GM20431 (cell line): ENCODE measurements around the gene RGMA.

Experiments
- in situ Hi-C: fragments of 300-500 bp; cut with MseI, MboI; formaldehyde crosslinking; loops from one replicate; pipeline ENCODE4 v1.15.0; 2020; ENCODE audit warnings: low sequenced_read_pairs; ENCODE audit not compliant: unreplicated experiment

Gene RGMA

DNA sequence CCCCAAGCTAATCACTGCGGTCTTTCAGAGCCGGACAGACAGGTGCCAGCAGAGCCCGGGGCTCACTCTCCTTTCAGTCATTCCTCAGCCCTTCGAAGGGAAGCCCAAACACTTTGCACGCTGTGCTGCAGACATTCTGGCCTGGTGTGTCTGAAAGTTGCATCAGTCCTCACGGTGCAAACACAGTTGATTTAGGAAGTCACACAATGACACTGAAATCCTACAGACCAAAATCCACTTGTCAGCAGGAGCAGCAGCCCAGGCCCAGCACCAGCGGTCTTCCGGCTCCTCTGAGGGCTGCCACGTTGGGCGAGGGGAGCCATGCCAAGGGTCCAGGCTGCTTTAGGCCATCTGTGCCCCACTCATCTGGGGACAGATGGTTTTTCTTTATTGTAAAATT, 61.6 kb downstream of the RGMA start:
- in situ Hi-C loops, result loop anchor here (25.0 kb wide), 1 partner anchor 1085 kb away; no protein-coding TSS in a partner anchor

DNA sequence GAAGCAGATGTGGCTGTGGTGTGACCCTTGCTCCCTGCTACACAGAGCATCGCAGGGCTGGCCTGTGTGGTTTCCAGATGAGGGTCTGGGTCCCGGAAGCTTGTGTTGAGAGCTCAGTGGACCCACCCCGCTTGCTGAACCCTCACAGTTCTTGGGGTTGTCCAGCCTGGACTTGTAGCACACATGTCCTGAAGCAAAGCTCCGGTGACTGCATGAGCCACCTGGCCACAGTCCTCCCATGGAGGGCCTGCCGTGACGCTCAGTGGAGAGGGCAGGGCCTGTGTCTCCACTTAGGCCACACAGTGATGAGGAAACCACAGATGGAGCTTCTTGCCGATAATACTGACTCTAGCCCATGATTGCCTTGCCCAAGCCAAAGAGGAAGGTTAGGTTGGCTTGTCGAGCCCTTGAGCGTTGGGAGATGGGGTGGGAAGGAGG, 62.6 kb downstream of the RGMA start:
- in situ Hi-C loops, result loop anchor here (25.0 kb wide), 1 partner anchor 1086 kb away; no protein-coding TSS in a partner anchor

DNA sequence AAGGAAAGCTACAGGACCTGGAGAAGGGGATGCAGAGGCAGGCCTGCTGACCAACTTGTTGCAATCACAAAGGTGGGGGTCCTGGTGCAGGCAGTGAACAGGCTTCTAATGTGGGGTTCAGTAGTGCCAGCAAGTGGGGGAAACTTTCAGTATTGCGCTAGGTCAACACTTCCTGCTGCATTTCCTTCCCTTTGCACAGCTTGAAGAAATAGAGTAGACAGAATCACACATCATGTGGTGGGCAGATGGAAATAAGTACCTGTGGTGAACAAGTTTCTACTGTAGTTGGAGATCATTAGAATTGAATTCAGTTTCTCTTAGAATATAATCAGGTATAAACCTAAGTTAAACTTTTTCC, 63.4 kb downstream of the RGMA start:
- in situ Hi-C loops, result loop anchor here (25.0 kb wide), 1 partner anchor 1087 kb away; no protein-coding TSS in a partner anchor

DNA sequence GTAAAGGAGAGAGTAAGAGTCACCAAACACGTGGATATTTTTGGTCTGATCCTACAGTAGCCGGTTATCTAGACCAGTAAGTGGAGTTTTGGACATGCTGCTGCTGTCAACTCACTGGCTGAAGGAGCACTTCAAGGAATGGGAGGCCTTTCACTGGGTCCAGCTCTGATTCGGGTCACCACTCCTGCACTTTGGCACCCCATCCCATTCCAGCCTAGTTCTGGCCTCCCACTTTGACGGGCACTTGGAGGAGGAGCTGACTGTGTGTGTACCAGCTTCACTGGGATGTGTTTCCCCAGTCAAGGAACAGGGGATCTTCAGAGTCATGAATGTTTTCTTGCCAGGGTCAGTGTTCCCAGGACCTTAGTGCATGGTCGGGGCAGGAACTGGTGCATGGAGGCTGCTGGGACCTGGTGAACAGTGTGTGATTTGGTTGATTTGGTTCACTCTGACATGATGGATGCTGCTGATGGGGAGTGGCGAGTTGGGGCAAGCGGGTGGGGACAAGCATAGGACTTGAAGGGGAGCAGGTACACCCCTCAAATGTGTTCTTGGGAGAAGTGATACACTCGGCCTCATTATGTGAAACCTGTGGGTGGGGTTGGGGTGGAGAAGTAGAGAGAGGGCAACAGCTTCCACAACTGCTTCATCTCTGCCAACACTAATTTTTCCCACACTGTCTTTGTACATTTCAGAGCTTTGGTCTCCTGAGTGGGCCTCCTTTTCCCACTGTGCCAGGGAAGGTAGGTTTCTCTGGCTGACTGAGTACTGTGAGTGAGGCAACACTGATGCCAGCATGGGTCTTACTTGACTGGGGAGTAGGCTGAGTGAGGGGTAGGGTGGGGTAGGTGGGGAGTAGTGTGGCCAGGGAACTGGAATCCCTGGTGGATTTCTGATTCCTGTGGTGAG, 64.0 kb downstream of the RGMA start:
- in situ Hi-C loops, result loop anchor here (25.0 kb wide), 2 partner anchors 238 to 1087 kb away; no protein-coding TSS in a partner anchor

DNA sequence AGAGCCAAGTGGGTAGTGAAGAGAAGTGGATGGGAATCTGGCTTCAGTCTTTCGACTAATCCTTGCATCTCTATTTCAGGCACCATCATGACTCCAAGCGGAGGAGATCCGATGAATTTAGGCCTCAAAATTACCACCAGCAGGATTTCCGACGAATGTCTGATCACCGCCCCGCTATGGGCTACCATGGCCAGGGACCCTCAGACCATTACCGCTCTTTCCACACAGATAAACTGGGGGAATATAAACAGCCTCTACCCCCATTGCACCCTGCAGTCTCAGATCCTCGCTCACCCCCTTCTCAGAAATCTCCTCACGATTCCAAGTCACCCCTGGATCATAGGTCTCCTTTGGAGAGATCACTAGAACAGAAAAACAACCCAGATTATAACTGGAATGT, 64.7 kb downstream of the RGMA start:
- in situ Hi-C loops, result loop anchor here (25.0 kb wide), 1 partner anchor 237 kb away; no protein-coding TSS in a partner anchor

DNA sequence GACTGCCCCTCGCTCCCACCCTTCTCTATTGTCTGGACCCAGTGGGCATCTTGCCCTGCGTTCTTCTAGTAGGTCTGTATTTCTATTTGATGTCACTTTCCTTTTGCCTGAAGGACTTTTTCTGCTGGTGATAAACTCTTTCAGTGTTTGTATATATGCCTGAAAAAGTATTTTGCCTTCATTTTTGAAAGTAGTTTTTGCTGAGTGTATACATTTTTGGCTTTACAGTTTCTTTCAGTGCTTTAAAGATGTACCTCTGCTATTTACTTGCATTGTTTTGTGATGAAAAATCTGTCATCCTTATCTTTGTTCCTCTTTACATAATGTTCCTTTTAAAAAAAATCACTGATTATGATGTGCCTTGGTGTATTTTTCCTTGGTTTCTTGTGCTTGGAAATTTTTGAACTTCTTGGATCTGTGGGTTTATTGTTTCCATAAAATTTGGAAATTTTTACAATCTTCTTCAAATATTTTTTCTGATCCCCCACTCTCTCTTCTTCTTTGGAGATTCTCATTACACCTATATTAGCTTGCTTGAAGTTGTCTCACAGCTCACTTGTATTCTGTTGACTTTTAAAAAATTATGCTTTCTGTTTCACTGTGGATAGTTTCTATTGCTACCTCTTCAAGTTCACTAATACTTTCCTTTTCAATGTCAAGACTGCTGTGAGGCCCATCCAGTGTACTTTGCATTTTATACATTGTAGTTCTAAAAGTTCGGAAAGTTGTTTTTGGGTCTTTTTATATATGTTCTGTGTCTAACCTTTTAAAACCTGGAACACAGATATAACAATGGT, 67.8 kb downstream of the RGMA start:
- in situ Hi-C loops, result loop anchor here (25.0 kb wide), 1 partner anchor 234 kb away; no protein-coding TSS in a partner anchor

DNA sequence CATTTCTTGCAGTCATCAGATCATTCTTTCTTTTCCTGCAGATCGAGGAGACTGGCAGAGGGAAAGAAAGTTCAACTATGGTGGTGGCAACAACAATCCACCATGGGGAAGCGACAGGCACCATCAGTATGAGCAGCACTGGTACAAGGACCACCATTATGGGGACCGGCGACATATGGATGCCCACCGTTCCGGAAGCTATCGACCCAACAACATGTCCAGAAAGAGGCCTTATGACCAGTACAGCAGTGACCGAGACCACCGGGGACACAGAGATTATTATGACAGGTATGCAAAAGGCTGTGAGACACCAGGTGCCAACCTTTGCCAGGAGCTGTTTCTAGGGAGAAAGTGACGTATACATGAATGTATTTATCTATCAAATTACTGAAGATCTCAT, 69.0 kb downstream of the RGMA start:
- in situ Hi-C loops, result loop anchor here (25.0 kb wide), 1 partner anchor 233 kb away; no protein-coding TSS in a partner anchor

DNA sequence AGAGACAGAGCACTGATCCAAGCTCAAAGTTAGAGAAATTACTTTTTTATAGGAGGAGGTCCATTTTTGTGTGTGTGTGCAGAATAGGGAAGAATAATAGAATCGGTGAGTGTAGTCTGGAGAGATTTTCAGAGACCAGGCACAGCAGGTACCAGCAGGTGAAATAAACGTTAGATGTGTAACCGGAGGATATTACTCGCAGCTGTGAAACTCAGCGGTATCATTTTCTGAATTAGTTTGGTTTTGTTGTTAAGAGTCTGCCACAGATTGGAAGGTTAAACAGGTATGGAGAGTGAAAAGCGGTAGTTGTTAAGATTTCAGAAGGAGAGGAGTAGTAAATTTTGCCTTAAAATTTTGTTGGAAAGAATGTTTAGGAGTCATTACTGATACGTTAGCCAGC, 69.9 kb downstream of the RGMA start:
- in situ Hi-C loops, result loop anchor here (25.0 kb wide), 1 partner anchor 232 kb away; no protein-coding TSS in a partner anchor

DNA sequence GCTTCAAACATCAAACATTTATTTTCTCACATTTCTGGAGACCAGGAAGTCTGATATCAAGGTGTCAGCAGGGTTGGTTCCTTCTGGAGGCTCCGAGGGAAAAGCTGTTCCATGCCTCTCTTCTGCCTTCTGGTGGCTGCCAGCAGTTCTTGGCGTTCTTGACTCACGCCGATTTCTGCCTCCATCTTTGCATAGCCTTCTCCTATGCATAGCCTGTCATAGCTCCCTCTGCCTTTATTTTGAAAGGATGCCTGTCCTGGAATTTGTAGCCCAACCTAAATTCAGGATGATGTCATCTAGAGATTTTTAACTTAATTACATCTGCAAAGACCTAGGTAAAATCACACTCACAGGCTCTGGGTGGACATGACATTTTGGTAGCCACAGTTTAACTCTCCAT, 70.4 kb downstream of the RGMA start:
- in situ Hi-C loops, result loop anchor here (25.0 kb wide), 1 partner anchor 231 kb away; no protein-coding TSS in a partner anchor

DNA sequence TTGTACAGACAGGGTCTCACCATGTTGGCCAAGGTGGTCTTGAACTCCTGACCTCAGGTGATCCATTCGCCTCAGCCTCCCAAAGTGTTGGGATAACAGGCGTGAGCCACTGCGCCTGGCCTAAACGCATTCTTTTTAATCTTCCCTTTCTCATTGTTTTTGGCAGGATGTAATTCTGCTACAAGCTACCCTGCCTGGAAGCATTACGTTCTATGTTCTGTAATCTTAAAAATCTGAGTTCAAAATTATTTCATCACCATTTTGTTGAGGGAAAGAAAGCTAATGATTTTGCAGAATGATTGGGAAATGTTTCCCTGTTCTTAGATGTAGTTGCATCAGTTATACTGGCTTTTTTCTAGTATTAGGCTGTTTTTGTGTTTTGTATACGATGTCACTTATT, 71.5 kb downstream of the RGMA start:
- in situ Hi-C loops, result loop anchor here (25.0 kb wide), 1 partner anchor 230 kb away; no protein-coding TSS in a partner anchor

DNA sequence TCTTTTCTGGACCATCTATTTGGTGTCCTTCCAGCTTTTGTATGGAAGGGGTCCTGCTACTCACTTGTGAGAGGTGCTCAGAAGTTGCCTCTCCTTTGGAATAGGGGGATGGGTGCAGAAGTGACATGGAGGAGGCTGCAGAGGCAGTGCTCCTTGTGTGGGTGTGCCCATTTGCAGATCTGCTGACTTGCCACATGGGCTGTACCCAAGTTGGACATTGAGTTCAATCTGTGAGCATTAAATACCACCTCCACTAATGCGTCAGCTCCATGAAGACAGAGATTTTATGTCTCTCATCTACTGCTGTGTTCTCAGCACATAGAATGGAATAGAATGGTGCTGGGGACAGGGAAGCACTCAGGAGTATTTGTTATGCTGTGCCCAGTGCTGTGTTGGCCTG, 76.2 kb downstream of the RGMA start:
- in situ Hi-C loops, result loop anchor here (25.0 kb wide), 1 partner anchor 225 kb away; no protein-coding TSS in a partner anchor

DNA sequence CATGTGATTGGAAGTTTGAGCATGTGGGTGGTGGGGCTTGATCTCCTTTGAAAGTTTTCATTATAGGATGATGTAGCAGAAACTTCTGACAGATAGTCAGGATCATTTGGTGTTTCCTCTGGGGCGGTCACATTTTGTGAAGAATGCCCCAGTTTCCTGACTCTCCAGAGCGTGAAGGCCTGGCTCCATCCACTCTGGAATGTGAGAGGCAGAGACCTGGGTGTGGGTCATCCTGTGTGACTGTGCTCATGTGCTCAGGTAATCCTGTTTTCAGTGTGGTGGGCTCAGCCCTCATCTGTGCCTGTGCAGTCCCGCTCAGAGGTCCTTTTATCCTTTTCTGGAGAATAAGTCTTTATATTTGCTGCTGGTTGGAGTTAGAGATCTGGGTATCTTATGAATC, 81.0 kb downstream of the RGMA start:
- in situ Hi-C loops, result loop anchor here (25.0 kb wide), 1 partner anchor 221 kb away; no protein-coding TSS in a partner anchor

DNA sequence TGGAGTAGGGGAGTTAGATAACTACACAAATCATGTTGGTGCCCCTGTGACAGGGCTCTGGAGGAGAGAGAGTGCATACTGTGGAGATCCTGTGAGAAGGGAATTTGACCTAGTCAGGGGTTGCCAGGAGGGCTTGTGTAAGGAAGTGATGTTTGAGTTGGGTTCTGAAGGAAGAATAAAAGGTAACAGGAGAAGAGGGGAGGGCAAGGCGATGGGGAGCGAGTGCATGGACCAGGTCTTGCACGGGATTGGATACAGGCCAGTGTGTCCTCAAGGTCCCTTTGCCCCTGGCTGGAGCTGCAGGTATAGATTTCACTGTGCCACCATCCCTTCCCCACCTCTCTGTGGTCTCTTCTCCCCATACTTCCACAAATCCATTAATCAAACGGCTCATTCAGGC, 83.9 kb downstream of the RGMA start:
- in situ Hi-C loops, result loop anchor here (25.0 kb wide), 1 partner anchor 218 kb away; no protein-coding TSS in a partner anchor

DNA sequence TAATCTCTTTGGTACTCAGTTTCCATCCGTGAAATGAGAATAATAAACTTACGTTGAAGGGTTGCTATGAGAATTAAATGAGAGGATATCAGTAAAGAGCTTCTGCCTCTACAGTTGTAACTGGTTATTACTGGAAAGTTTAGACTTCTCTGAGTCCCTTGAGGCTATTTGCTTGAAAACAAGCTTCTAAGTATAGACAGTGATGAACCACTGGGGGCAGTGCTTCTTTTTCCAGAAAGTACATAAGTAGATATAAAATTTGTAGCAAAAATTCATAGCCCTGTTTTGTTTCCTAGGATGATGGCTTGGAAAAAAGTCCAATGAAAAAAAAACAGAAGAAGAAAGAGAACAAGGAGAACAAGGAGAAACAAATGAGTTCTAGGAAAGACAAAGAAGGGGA, 87.1 kb downstream of the RGMA start:
- in situ Hi-C loops, result loop anchor here (25.0 kb wide), 1 partner anchor 215 kb away; no protein-coding TSS in a partner anchor

DNA sequence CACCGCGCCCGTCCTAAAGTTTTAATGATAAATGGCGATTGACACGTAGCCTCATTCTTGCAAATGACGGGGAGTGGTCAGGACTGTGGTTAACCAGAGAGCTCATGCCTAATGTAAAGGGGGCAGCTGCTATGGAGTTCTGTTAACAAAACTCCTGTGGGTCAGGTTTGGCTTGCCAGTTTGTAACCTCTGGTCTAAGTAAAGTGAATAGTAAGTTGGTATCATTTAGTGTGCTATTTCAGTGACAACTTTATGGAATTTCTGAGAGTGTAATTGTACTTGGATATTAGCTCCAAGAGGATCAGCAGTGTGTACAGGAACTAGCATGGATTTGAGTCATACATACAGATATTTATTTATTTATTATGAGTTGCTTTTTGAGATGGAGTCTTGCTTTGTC, 87.9 kb downstream of the RGMA start:
- in situ Hi-C loops, result loop anchor here (25.0 kb wide), 1 partner anchor 214 kb away; no protein-coding TSS in a partner anchor

DNA sequence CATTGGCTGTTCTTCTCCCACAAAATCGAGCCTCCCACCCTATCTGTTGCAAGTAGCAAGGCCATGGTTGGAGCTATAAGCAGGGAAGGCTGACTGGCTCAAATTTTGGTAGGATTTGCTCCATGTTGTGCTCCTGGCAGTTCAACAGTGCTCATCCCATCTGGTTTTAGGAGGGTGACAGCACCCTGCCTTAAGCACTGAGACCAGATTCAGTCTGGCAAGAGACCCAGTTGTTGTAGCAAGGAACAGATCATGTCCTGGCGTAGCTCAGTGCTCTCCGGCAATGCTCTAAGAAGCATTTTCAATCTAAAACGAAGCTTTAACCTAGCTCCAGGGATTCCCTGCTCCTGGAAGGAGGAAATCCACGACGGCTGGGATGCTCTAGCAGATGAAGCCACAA, 91.2 kb downstream of the RGMA start:
- in situ Hi-C loops, result no loop called here

DNA sequence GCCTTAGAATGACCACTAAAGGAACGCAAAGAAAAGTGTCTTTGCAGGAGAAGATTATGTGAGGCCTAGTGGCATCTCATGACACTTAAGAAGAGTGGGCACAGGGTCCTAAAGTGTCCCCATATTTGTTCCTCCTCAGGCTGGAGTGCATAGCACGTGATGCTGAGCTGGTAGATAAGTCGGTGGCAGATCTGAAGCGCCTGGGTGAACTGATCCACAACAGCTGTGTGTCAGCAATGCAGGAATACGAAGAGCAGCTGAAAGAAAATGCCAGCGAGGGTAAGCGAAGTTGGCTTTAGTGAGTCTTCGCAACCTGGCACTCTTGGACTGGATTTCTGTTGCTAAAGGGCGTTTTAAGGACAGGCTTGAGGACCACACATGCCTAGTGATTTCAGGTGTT, 96.3 kb downstream of the RGMA start:
- in situ Hi-C loops, result no loop called here

DNA sequence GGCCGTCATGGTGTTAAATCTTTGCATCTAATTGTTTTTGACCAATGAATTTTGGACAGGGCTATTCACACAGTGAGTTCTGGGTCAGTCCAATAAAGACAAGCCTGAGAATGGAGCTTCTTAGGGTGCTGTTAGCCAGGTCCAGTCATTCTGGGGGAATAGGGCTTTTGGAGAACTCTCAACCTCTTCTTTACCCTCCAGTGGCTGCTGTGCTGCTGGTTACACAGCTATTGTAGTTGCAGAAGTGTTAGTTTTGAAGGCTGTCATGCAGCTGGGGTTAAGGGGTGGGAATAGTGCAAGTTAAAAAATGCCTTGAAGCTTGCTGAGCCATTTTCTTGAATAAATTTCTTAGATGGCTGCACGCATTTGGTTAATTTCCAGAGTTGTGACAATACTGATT, 99.0 kb downstream of the RGMA start:
- in situ Hi-C loops, result no loop called here

DNA sequence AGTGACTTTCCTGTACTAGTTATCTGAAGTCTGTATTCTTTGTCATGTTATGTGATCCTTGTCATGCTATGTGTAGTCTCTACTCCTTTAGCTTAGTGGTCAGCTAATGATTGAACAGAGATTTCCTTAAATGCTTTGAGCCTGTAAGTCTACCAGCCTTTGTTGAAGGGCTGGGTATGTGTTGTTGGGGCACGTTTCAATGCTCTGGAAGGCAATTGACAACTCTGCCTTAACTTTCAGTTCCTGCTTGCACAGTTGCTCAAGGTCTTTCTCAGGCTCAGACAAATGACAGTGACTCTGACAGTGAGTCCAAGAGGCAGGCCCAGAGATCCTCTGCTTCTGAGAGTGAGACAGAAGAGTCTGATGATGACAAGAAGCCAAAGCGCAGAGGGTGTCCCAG, 99.5 kb downstream of the RGMA start:
- in situ Hi-C loops, result no loop called here
